ENCODE data around the gene ALG11.

DNA sequence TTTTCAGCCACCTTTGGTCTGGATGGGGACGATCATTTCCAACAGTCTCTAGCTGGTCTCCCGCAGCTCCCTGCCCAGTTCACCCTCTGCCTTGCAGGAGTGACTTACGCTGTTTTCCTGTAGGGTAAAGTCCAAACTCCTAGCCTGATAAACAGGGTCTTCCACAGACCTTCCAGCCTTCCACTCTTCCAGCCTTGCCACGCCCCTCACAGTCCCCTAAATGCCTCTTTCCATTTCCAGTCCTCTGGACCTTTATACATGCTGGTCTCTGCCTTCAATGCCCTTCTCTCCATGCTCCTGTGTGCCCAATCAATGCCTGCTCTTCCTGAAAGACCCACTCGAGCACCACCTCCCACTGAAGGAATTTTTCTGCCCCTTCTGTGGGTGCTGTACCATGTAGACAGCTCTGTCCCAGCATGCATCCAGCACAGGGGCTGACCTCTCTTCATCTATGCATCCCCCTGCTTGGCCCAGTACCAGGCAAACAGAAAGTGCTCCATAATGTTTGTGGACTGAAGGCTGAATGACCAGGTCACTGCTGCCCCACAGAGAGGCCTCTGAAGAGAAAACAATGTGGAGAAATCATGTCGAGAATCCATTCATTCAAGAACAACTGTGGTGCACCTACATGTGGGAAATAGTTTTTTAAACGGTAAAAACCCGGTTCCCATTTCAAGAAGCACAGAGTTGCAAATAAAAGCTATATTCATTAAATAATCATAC, 5.5 kb upstream of the ALG11 start:
- TF ChIP-seq, protein P1, sequence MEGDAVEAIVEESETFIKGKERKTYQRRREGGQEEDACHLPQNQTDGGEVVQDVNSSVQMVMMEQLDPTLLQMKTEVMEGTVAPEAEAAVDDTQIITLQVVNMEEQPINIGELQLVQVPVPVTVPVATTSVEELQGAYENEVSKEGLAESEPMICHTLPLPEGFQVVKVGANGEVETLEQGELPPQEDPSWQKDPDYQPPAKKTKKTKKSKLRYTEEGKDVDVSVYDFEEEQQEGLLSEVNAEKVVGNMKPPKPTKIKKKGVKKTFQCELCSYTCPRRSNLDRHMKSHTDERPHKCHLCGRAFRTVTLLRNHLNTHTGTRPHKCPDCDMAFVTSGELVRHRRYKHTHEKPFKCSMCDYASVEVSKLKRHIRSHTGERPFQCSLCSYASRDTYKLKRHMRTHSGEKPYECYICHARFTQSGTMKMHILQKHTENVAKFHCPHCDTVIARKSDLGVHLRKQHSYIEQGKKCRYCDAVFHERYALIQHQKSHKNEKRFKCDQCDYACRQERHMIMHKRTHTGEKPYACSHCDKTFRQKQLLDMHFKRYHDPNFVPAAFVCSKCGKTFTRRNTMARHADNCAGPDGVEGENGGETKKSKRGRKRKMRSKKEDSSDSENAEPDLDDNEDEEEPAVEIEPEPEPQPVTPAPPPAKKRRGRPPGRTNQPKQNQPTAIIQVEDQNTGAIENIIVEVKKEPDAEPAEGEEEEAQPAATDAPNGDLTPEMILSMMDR (conservative IDR thresholded peaks at IDR 0.05; ENCODE audit: low read depth, low read length): no peak
- no peak for TF ChIP-seq EZH2 (IDR thresholded peaks at IDR 0.05; ENCODE audit: borderline replicate concordance, low read depth, low read length, poor library complexity, severe bottlenecking)

All from A673 (cell line).